ENCODE data around the gene PHLDA1.
"Not testable (repeated sequence)": the region's sequence is repeated elsewhere in the genome, so short reads cannot be mapped to it uniquely, and the experiment has no call there.

PHLDA1 gene

GRCh38 chr12:76018111-76018510, 13.5 kb downstream of the PHLDA1 start:
- DNase-seq: no peak

GRCh38 chr12:76014007-76014406, 17.6 kb downstream of the PHLDA1 start:
- no peak for DNase-seq

GRCh38 chr12:76013603-76014002, 18.0 kb downstream of the PHLDA1 start:
- DNase-seq: no peak

- no peak for DNase-seq
These were observed 18.9 kb downstream of the PHLDA1 start for GRCh38 chr12:76012644-76013043.

GRCh38 chr12:76010732-76011458, 20.7 kb downstream of the PHLDA1 start:
- DNase-seq: no peak

- no peak for DNase-seq
These were observed 23.1 kb downstream of the PHLDA1 start for GRCh38 chr12:76008428-76008827.

- DNase-seq: no peak
These were observed 23.9 kb downstream of the PHLDA1 start for GRCh38 chr12:76007640-76008039.

- no peak for DNase-seq
These were observed 25.3 kb downstream of the PHLDA1 start for GRCh38 chr12:76006028-76006925.

- DNase-seq: no peak
These were observed 28.3 kb downstream of the PHLDA1 start for GRCh38 chr12:76003355-76003638.

GRCh38 chr12:76002598-76003354, 28.8 kb downstream of the PHLDA1 start:
- no peak for DNase-seq

GRCh38 chr12:75998292-75999063, 33.1 kb downstream of the PHLDA1 start:
- DNase-seq: no peak

GRCh38 chr12:75997658-75998057, 33.9 kb downstream of the PHLDA1 start:
- DNase-seq: no peak

GRCh38 chr12:75996861-75997447, 34.6 kb downstream of the PHLDA1 start:
- DNase-seq: no peak

GRCh38 chr12:75995691-75996090, 35.9 kb downstream of the PHLDA1 start:
- DNase-seq: no peak

- DNase-seq: no peak
These were observed 37.4 kb downstream of the PHLDA1 start for GRCh38 chr12:75994069-75994740.

GRCh38 chr12:75991753-75992152, 39.8 kb downstream of the PHLDA1 start:
- no peak for DNase-seq

GRCh38 chr12:75990189-75990912, 41.2 kb downstream of the PHLDA1 start:
- no peak for DNase-seq

- DNase-seq: not testable (repeated sequence)
These were observed 43.9 kb downstream of the PHLDA1 start for GRCh38 chr12:75987709-75988108.

- DNase-seq: no peak
These were observed 45.4 kb downstream of the PHLDA1 start for GRCh38 chr12:75986001-75986746.

GRCh38 chr12:75985566-75985965, 46.0 kb downstream of the PHLDA1 start:
- no peak for DNase-seq

Data from central memory CD4-positive, alpha-beta T cell (primary cell).